Naive thymus-derived CD4-positive, alpha-beta T cell (primary cell): ENCODE data around the gene FAXDC2. TPM values are rescaled to one million over a fixed set of nuclear protein-coding genes. Genes with fewer than 3 reads are reported as not detected.
"Not testable (repeated sequence)": the region's sequence is repeated elsewhere in the genome, so short reads cannot be mapped to it uniquely, and the experiment has no call there.

Experiments
- ATAC-seq: fragments of 150-1000 bp; cut with Tn5 transposase; 2 replicates; pipeline ENCODE4 v1.10.0; 2021; ENCODE audit warnings: mild to moderate bottlenecking, moderate library complexity
- CTCF ChIA-PET: fragments of 350-600 bp; sonication (Branson Sonifier 250); formaldehyde crosslinking; loops from one replicate; lab custom pipeline; 2021; ENCODE audit warnings: antibody characterized with exemption; lab: Charles Lee
- POLR2A ChIA-PET: fragments of 350-600 bp; sonication (Branson Sonifier 250); formaldehyde crosslinking; loops from one replicate; lab custom pipeline; 2021; ENCODE audit warnings: antibody characterized with exemption, inconsistent platforms; lab: Charles Lee
- DNase-seq, 9 donors: peaks; one replicate each; pipeline versions ENCODE4 v3.0.0 to v3.0.0-alpha.2; 2020 to 2022; ENCODE audit warnings: mixed read lengths in 1 of 9
- H3K27ac ChIP-seq: one replicate; pipeline ENCODE4 v1.7.0; 2013; ENCODE audit warnings: mild to moderate bottlenecking, low read depth, low read length, moderate library complexity
- H3K27me3 ChIP-seq, 2 donors: one replicate each; pipeline ENCODE4 v1.7.0; 2013; ENCODE audit warnings: low read length in 2 of 2, mild to moderate bottlenecking in 2 of 2, moderate library complexity in 2 of 2; ENCODE audit not compliant: control insufficient read depth in 2 of 2, insufficient read depth in 2 of 2
- H3K36me3 ChIP-seq, 3 experiments: 1 replicate in 2 of 3; 2 replicates in 1 of 3; pipeline ENCODE4 v1.7.0; 2013; ENCODE audit warnings: low read length in 3 of 3, mild to moderate bottlenecking in 3 of 3, moderate library complexity in 1 of 3; ENCODE audit not compliant: insufficient read depth in 3 of 3, control insufficient read depth in 2 of 3
- H3K4me1 ChIP-seq, 2 donors: one replicate each; pipeline ENCODE4 v1.7.0; 2013; ENCODE audit warnings: low read length in 2 of 2, mild to moderate bottlenecking in 2 of 2, moderate library complexity in 1 of 2; ENCODE audit not compliant: control insufficient read depth in 2 of 2, insufficient read depth in 2 of 2
- H3K4me3 ChIP-seq: 2 replicates; pipeline ENCODE4 v1.7.0; 2013; ENCODE audit warnings: mild to moderate bottlenecking, low read length
- H3K9me3 ChIP-seq, 3 experiments: 1 replicate in 2 of 3; 2 replicates in 1 of 3; pipeline ENCODE4 v1.7.0; 2013; ENCODE audit warnings: low read length in 3 of 3; ENCODE audit not compliant: control insufficient read depth in 2 of 3
- H3K27ac Mint-ChIP-seq, 9 donors: one replicate each; pipeline ENCODE4 v1.8.0; 2020 to 2022; ENCODE audit warnings: mixed read lengths in 9 of 9, mild to moderate bottlenecking in 8 of 9, moderate library complexity in 5 of 9, inconsistent platforms in 2 of 9
- H3K27me3 Mint-ChIP-seq, 5 donors: one replicate each; pipeline ENCODE4 v1.8.0; 2021 to 2022; ENCODE audit warnings: mixed read lengths in 5 of 5, mild to moderate bottlenecking in 1 of 5
- H3K36me3 Mint-ChIP-seq, 5 donors: one replicate each; pipeline ENCODE4 v1.8.0; 2020 to 2022; ENCODE audit warnings: mixed read lengths in 5 of 5, mild to moderate bottlenecking in 3 of 5, inconsistent platforms in 1 of 5
- H3K4me1 Mint-ChIP-seq, 7 donors: one replicate each; pipeline ENCODE4 v1.8.0; 2020 to 2022; ENCODE audit warnings: mixed read lengths in 7 of 7, mild to moderate bottlenecking in 3 of 7, inconsistent platforms in 1 of 7
- H3K4me3 Mint-ChIP-seq, 10 donors: one replicate each; pipeline ENCODE4 v1.8.0; 2020 to 2022; ENCODE audit warnings: mild to moderate bottlenecking in 10 of 10, mixed read lengths in 10 of 10, moderate library complexity in 6 of 10, inconsistent platforms in 2 of 10
- H3K9me3 Mint-ChIP-seq, 11 donors: one replicate each; pipeline ENCODE4 v1.8.0; 2020 to 2022; ENCODE audit warnings: mixed read lengths in 11 of 11, mild to moderate bottlenecking in 4 of 11, inconsistent platforms in 1 of 11, moderate library complexity in 1 of 11
- intact Hi-C, 2 donors: fragments of 100-400 bp; cut with micrococcal nuclease; formaldehyde crosslinking; loops; one replicate each; pipeline ENCODE4 v1.15.1; 2023
- polyA plus RNA-seq, 2 donors: library from polyadenylated mRNA; unstranded; fragments of 300-500 nt; fragmentation: Illumina TruSeq; gene quantifications; one replicate each; pipeline ENCODE4 v1.2.3, GENCODE V29; 2021
- total RNA-seq, 6 experiments: library from RNA in 5 of 6; stranded (reverse) in 5 of 6; gene quantifications; 1 replicate in 5 of 6; 2 replicates in 1 of 6; pipeline ENCODE4 v1.2.3 and lab custom pipeline; 2021 to 2026

FAXDC2 gene
- total and polyA plus RNA-seq, 7 experiments from 2014 or later: 0.30 to 1.9 (median 0.40) TPM; not detected in 3

GRCh38 chr5:154822896-154823295, 27.5 kb downstream of the FAXDC2 start:
- not testable (repeated sequence) for H3K27ac ChIP-seq, H3K4me1 ChIP-seq, H3K27me3 Mint-ChIP-seq

GRCh38 chr5:154820383-154820782, 30.0 kb downstream of the FAXDC2 start:
- H3K27ac Mint-ChIP-seq: peak overlapping the region in 6 of 9 donors; percentile 3 to 60 (median 36)
- no peaks in the 10 kb centered on the region for H3K4me1 ChIP-seq
- intact Hi-C loops: no loop called here
- H3K27ac ChIP-seq: no peak overlapping the region
- no peaks in the 10 kb centered on the region for H3K9me3 ChIP-seq
- ChIA-PET CTCF (no interaction called here), POLR2A (interaction anchor here (1.8 kb wide), 1 partner anchor 9 kb away, joined by 11 read pairs; no protein-coding TSS in a partner anchor)
- H3K9me3 Mint-ChIP-seq: no peaks in the 10 kb centered on the region
- no peaks in the 10 kb centered on the region for H3K27me3 Mint-ChIP-seq
- H3K27me3 ChIP-seq: no peaks in the 10 kb centered on the region
- peaks cover 0 to 32% (median 0%) of the 10 kb centered on the region in 3 experiments for H3K36me3 ChIP-seq
- ATAC-seq: no peak
- H3K4me1 Mint-ChIP-seq: peaks cover 4 to 34% (median 12%) of the 10 kb centered on the region in 7 donors
- no peak for DNase-seq
- peaks cover 10 to 34% (median 19%) of the 10 kb centered on the region in 5 donors for H3K36me3 Mint-ChIP-seq
- H3K4me3 ChIP-seq: no peak overlapping the region
- no peak overlapping the region for H3K4me3 Mint-ChIP-seq

More at GRCh38 chr5:154822896-154823295, 27.5 kb downstream of the FAXDC2 start:
- Mint-ChIP-seq H3K27ac (peak overlapping the region in 3 of 9 donors; percentile 28 to 71 (median 54)), H3K36me3 (peaks cover 0 to 23% (median 10%) of the 10 kb centered on the region in 5 donors), H3K4me1 (peaks cover 2 to 37% (median 19%) of the 10 kb centered on the region in 7 donors)
- H3K4me3 ChIP-seq, H3K4me3 Mint-ChIP-seq, intact Hi-C loops, ATAC-seq, H3K27me3 ChIP-seq, H3K9me3 ChIP-seq, POLR2A ChIA-PET, CTCF ChIA-PET, DNase-seq, H3K9me3 Mint-ChIP-seq: not testable (repeated sequence)
- peaks cover 0 to 13% (median 0%) of the 10 kb centered on the region in 3 experiments for H3K36me3 ChIP-seq

- no peaks in the 10 kb centered on the region for H3K27me3 Mint-ChIP-seq
- H3K36me3 Mint-ChIP-seq: peaks cover 15 to 41% (median 26%) of the 10 kb centered on the region in 5 donors
- no peak overlapping the region for H3K4me3 Mint-ChIP-seq
- Histone ChIP-seq H3K27ac (no peak overlapping the region), H3K4me3 (no peak overlapping the region), H3K9me3 (no peaks in the 10 kb centered on the region), H3K4me1 (no peaks in the 10 kb centered on the region), H3K36me3 (peaks cover 0 to 40% (median 0%) of the 10 kb centered on the region in 3 experiments), H3K27me3 (no peaks in the 10 kb centered on the region)
- H3K9me3 Mint-ChIP-seq: no peaks in the 10 kb centered on the region
- peaks cover 9 to 42% (median 17%) of the 10 kb centered on the region in 7 donors for H3K4me1 Mint-ChIP-seq
- intact Hi-C loops: no loop called here
- DNase-seq (no peak), ATAC-seq (no peak)
- POLR2A ChIA-PET: interaction anchor here (1.8 kb wide), 1 partner anchor 10 kb away, joined by 11 read pairs; no protein-coding TSS in a partner anchor
- CTCF ChIA-PET: no interaction called here
- peak overlapping the region in 5 of 9 donors; percentile 5 to 84 (median 55) for H3K27ac Mint-ChIP-seq
These were observed 30.9 kb downstream of the FAXDC2 start for GRCh38 chr5:154819546-154819945.

- H3K4me3 ChIP-seq: no peak overlapping the region
- no peak overlapping the region for H3K27ac ChIP-seq
- no peaks in the 10 kb centered on the region for H3K27me3 ChIP-seq
- intact Hi-C loops: no loop called here
- H3K4me3 Mint-ChIP-seq: no peak overlapping the region
- CTCF ChIA-PET: no interaction called here
- peaks cover 15 to 43% (median 28%) of the 10 kb centered on the region in 5 donors for H3K36me3 Mint-ChIP-seq
- POLR2A ChIA-PET: no interaction called here
- peaks cover 12 to 48% (median 23%) of the 10 kb centered on the region in 7 donors for H3K4me1 Mint-ChIP-seq
- DNase-seq (no peak), ATAC-seq (no peak)
- no peaks in the 10 kb centered on the region for H3K27me3 Mint-ChIP-seq
- no peaks in the 10 kb centered on the region for H3K9me3 ChIP-seq
- H3K4me1 ChIP-seq: peaks cover 2 to 5% of the 10 kb centered on the region in 2 donors
- peaks cover 0 to 40% (median 0%) of the 10 kb centered on the region in 3 experiments for H3K36me3 ChIP-seq
- no peaks in the 10 kb centered on the region for H3K9me3 Mint-ChIP-seq
- peak overlapping the region; percentile 14 to 88 (median 58) for H3K27ac Mint-ChIP-seq
These were observed 31.8 kb downstream of the FAXDC2 start for GRCh38 chr5:154818471-154819116.

DNA sequence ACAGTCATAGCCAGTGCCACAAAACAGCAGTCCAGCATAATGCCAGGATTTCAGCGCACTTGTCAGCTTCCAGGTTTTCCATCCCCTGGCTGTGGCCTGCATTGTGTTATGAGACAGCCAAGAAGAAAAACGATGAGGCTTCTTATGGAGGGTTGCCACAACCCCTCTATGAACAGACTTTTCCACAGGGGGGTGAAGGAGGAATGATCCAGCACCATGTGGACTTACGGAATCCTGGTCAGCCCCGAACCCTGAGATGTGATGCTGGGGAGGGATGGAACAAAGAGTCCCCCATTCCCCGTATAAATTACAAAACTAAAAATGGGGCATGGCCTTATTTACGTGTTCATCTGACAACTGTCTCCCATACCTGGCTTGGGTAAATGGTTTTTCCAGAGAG, 32.6 kb downstream of the FAXDC2 start:
- Histone ChIP-seq H3K27me3 (no peaks in the 10 kb centered on the region), H3K4me1 (peaks cover 9 to 13% of the 10 kb centered on the region in 2 donors), H3K9me3 (no peaks in the 10 kb centered on the region), H3K36me3 (peaks cover 0 to 38% (median 0%) of the 10 kb centered on the region in 3 experiments), H3K27ac (no peak overlapping the region), H3K4me3 (no peak overlapping the region)
- H3K27ac Mint-ChIP-seq: peak overlapping the region in 7 of 9 donors; percentile 10 to 84 (median 42)
- intact Hi-C loops: no loop called here
- ChIA-PET POLR2A (no interaction called here), CTCF (no interaction called here)
- H3K4me3 Mint-ChIP-seq: no peak overlapping the region
- H3K36me3 Mint-ChIP-seq: peaks cover 15 to 42% (median 25%) of the 10 kb centered on the region in 5 donors
- H3K9me3 Mint-ChIP-seq: no peaks in the 10 kb centered on the region
- DNase-seq (no peak), ATAC-seq (no peak)
- peaks cover 20 to 55% (median 31%) of the 10 kb centered on the region in 7 donors for H3K4me1 Mint-ChIP-seq
- H3K27me3 Mint-ChIP-seq: no peaks in the 10 kb centered on the region

DNA sequence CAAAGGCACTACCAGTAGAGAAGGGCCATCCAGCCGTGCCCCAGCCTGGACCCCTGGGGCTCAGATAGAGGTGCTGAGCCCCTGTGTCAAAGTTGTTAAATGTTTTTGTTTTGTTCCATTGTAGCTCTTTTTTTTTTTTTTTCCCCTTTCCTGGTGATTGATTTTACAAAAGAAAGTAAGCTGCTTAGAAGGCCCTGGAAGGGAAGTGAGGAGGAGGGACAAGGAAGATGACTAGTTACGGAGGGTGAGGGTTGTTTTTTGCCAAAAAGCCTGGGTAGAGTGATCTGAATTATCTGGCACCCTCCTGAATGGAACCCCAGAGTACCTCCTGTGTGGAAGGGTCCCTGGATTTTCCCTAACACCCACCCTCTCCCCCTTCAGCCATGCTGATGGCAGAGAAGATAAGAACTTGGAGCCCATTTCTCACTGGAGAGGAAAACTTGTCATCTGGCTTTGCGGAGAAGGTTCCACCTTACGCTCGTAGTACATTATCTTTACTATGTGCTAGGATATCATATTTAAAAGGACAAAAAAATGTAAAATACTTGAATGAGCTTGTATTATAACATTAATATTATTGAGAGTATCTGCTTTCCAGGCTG, 33.4 kb downstream of the FAXDC2 start:
- CTCF ChIA-PET: no interaction called here
- no peaks in the 10 kb centered on the region for H3K27me3 ChIP-seq
- Mint-ChIP-seq H3K4me3 (no peak overlapping the region), H3K36me3 (peaks cover 17 to 46% (median 29%) of the 10 kb centered on the region in 5 donors), H3K4me1 (peaks cover 24 to 64% (median 38%) of the 10 kb centered on the region in 7 donors), H3K9me3 (no peaks in the 10 kb centered on the region), H3K27me3 (no peaks in the 10 kb centered on the region), H3K27ac (peak overlapping the region in 6 of 9 donors; percentile 22 to 84 (median 68))
- no peak overlapping the region for H3K27ac ChIP-seq
- H3K4me1 ChIP-seq: peaks cover 14 to 15% of the 10 kb centered on the region in 2 donors
- no peak for DNase-seq
- POLR2A ChIA-PET: no interaction called here
- no peak overlapping the region for H3K4me3 ChIP-seq
- peaks cover 0 to 42% (median 0%) of the 10 kb centered on the region in 3 experiments for H3K36me3 ChIP-seq
- H3K9me3 ChIP-seq: no peaks in the 10 kb centered on the region
- intact Hi-C loops: no loop called here
- ATAC-seq: no peak
